ENCODE measurements around the gene PKNOX2. TPM values are rescaled to one million over a fixed set of nuclear protein-coding genes. Genes with fewer than 3 reads are reported as not detected.

Gene PKNOX2
- total RNA-seq = 3.4 TPM

- no peaks in the 10 kb centered on the region for H3K9me3 ChIP-seq
- H3K4me1 ChIP-seq = peaks cover 54% of the 10 kb centered on the region
- H3K27me3 ChIP-seq = no peaks in the 10 kb centered on the region
- no peaks in the 10 kb centered on the region for H3K36me3 ChIP-seq
- H3K27ac ChIP-seq = peak within 1 kb of the TSS; percentile 87
- intact Hi-C loops (cut with DNase I) = loop anchor here (2.0 kb wide), 1 partner anchor 184 kb away; no protein-coding TSS in a partner anchor
- TF ChIP-seq POLR2AphosphoS5 (IDR thresholded peaks at IDR 0.05; ENCODE audit: insufficient read depth in 1 of 2, low read depth in 1 of 2) (peak in 1 of 2 donors; percentile 62), CTCF (IDR thresholded peaks at IDR 0.05) (peak in 2 of 3 experiments; percentile 27 to 72), POLR2A (IDR thresholded peaks at IDR 0.05) (peak in 1 of 2 donors; percentile 56)
- H3K4me3 ChIP-seq = peak within 1 kb of the TSS; percentile 64 to 82
- no peak for DNase-seq (ENCODE audit: extremely low spot score in 2 of 2)
Measured at GRCh38 chr11:125164422-125165110, at the start of gene PKNOX2. PKNOX2 (plus strand) TSS chr11:125164751; CDS start chr11:125351306, 186,555 bp downstream.

- no peaks in the 10 kb centered on the region for H3K9me3 ChIP-seq
- TF ChIP-seq POLR2A (IDR thresholded peaks at IDR 0.05) = no peak
- TF ChIP-seq CTCF (IDR thresholded peaks at IDR 0.05) = no peak
- no peak for TF ChIP-seq POLR2AphosphoS5 (IDR thresholded peaks at IDR 0.05; ENCODE audit: insufficient read depth in 1 of 2, low read depth in 1 of 2)
- no peaks in the 10 kb centered on the region for H3K4me1 ChIP-seq
- no peaks in the 10 kb centered on the region for H3K36me3 ChIP-seq
- H3K4me3 ChIP-seq = no peak overlapping the region
- no peak for DNase-seq (ENCODE audit: extremely low spot score in 2 of 2)
- H3K27ac ChIP-seq = no peak overlapping the region
- no peaks in the 10 kb centered on the region for H3K27me3 ChIP-seq
- intact Hi-C loops (cut with DNase I) = no loop called here
Measured at GRCh38 chr11:125117429-125117828, 47.1 kb upstream of the PKNOX2 start.

GRCh38 chr11:125123194-125123946, 41.2 kb upstream of the PKNOX2 start:
- Histone ChIP-seq H3K27ac (no peak overlapping the region), H3K9me3 (no peaks in the 10 kb centered on the region), H3K4me1 (no peaks in the 10 kb centered on the region), H3K27me3 (no peaks in the 10 kb centered on the region), H3K36me3 (no peaks in the 10 kb centered on the region), H3K4me3 (no peak overlapping the region)
- no peak for TF ChIP-seq POLR2AphosphoS5 (IDR thresholded peaks at IDR 0.05; ENCODE audit: insufficient read depth in 1 of 2, low read depth in 1 of 2)
- TF ChIP-seq CTCF (IDR thresholded peaks at IDR 0.05) = no peak
- intact Hi-C loops (cut with DNase I) = no loop called here
- DNase-seq (ENCODE audit: extremely low spot score in 2 of 2) = no peak

GRCh38 chr11:125123947-125124617, 40.5 kb upstream of the PKNOX2 start:
- intact Hi-C loops (cut with DNase I) = no loop called here
- H3K4me3 ChIP-seq = no peak overlapping the region
- H3K36me3 ChIP-seq = no peaks in the 10 kb centered on the region
- no peaks in the 10 kb centered on the region for H3K4me1 ChIP-seq
- no peaks in the 10 kb centered on the region for H3K27me3 ChIP-seq
- TF ChIP-seq POLR2A (IDR thresholded peaks at IDR 0.05) (no peak), CTCF (IDR thresholded peaks at IDR 0.05) (peak in 1 of 3 experiments; percentile 7), POLR2AphosphoS5 (IDR thresholded peaks at IDR 0.05; ENCODE audit: insufficient read depth in 1 of 2, low read depth in 1 of 2) (no peak)
- no peak overlapping the region for H3K27ac ChIP-seq
- DNase-seq (ENCODE audit: extremely low spot score in 2 of 2) = no peak
- no peaks in the 10 kb centered on the region for H3K9me3 ChIP-seq

Measured in vagina (tissue), 2 donors.